Erythroblast (primary cell): ENCODE data around the gene FSCN2.

Experiments
- GATA1 ChIP-seq: IDR thresholded peaks from 2 replicates; pipeline ENCODE4 v1.6.1; 2011; ENCODE audit warnings: low read depth, mild to moderate bottlenecking, control low read depth, low read length, moderate library complexity
- POLR2A ChIP-seq: IDR thresholded peaks from 2 replicates; pipeline ENCODE4 v1.6.1; 2011; ENCODE audit warnings: mild to moderate bottlenecking, low read length

DNA sequence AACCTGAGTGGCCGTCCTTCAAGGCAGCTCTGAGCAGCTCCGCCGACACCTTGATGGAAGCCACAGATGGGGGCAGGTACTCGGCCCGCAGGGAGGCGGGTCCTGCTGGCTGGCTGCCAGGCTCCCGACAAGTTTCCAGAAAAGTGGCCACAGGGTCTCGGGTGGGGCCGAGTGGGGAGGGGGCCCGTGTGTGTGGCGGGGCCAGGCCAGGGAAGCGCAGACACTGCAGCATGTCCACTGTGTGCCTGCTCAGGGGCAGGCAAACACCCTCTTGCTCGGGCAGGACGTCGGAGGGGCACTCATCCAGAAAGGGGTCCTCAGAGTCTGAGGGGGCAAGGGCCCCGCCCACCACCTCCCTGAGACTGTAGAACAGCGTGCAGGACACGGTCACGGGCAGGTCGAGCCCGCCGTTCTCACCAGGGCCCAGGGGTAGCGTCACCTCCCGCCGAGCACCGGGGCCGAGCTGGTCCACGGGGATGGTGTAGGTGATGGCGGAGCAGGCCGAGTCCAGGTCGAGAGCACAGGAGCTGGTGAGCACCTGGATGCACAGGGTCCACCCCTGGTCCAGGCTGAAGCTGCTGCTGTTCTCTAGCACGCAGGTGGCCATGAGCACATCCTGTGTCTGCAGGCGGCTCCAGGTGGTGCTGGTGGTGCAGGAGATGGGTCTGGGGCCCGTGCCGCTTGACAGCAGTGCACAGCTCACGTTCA, 18.9 kb downstream of the FSCN2 start:
- TF ChIP-seq POLR2A (no peak), GATA1 (no peak)
